Loucy (cell line): ENCODE results near the gene SPI1.

Source experiments
- CTCF ChIP-seq: fragments of 200-600 bp; sonication (generic); conservative IDR thresholded peaks from 2 replicates; pipeline ENCODE4 v1.5.1; 2014; ENCODE audit warnings: mild to moderate bottlenecking, antibody characterized with exemption, low read length
- EZH2phosphoT487 ChIP-seq: fragments of 200-600 bp; IDR thresholded peaks from 2 replicates; pipeline ENCODE4 v1.6.1; 2018; ENCODE audit warnings: antibody characterized with exemption, mild to moderate bottlenecking, moderate library complexity, borderline replicate concordance

- no peak for TF ChIP-seq CTCF
- no peak for TF ChIP-seq EZH2phosphoT487
Measured at GRCh38 chr11:47415949-47416472, 37.7 kb upstream of the SPI1 start.
